Caco-2 (cell line): Measurements from ENCODE around the gene WWOX. TPM values are rescaled to one million over a fixed set of nuclear protein-coding genes. Genes with fewer than 3 reads are reported as not detected.

Source experiments
- BruUV-seq: library from RNA; stranded (reverse); fragments of 400-500 nt; replicated peaks from 2 replicates; lab custom pipeline; 2021; lab: Mats Ljungman, UMichigan
- CTCF ChIA-PET: fragments of 300-600 bp; sonication (Branson Sonifier 250); formaldehyde crosslinking; loops from one replicate; lab custom pipeline; 2022; ENCODE audit warnings: antibody characterized with exemption; lab: Charles Lee
- POLR2A ChIA-PET: fragments of 300-600 bp; sonication (Branson Sonifier 250); formaldehyde crosslinking; loops from one replicate; lab custom pipeline; 2022; ENCODE audit warnings: antibody characterized with exemption; lab: Charles Lee
- DNase-seq, 2 experiments: peaks; one replicate each; pipeline versions ENCODE4 v3.0.0 to v3.0.0-alpha.2; 2020 to 2022
- H3K27me3 ChIP-seq: replicated peaks from 2 replicates; pipeline ENCODE4 v1.6.0; 2011; ENCODE audit warnings: low read length; ENCODE audit not compliant: control insufficient read depth, insufficient read depth
- H3K36me3 ChIP-seq: 2 replicates; pipeline ENCODE4 v1.5.1; 2011; ENCODE audit warnings: low read length; ENCODE audit not compliant: control insufficient read depth, insufficient read depth
- H3K4me1 ChIP-seq: fragments of 250-450 bp; sonication (Bioruptor Pico); 2 replicates; pipeline ENCODE4 v1.5.1; 2020; ENCODE audit warnings: mild to moderate bottlenecking
- H3K4me3 ChIP-seq: 2 replicates; pipeline ENCODE4 v1.5.1; 2011; ENCODE audit warnings: low read depth, mild to moderate bottlenecking, control low read depth, low read length
- H3K9me3 ChIP-seq: fragments of 250-450 bp; sonication (Bioruptor Pico); 2 replicates; pipeline ENCODE4 v1.5.1; 2020; ENCODE audit warnings: mild to moderate bottlenecking, moderate library complexity
- H3K27ac Mint-ChIP-seq: one replicate; pipeline ENCODE4 v1.8.0; 2022; ENCODE audit warnings: mixed read lengths; ENCODE audit not compliant: unreplicated experiment
- H3K27me3 Mint-ChIP-seq: one replicate; pipeline ENCODE4 v1.8.0; 2022; ENCODE audit warnings: mixed read lengths; ENCODE audit not compliant: insufficient read depth, unreplicated experiment
- H3K36me3 Mint-ChIP-seq: one replicate; pipeline ENCODE4 v1.8.0; 2022; ENCODE audit warnings: mild to moderate bottlenecking, mixed read lengths; ENCODE audit not compliant: insufficient read depth, unreplicated experiment
- H3K4me1 Mint-ChIP-seq: one replicate; pipeline ENCODE4 v1.8.0; 2022; ENCODE audit warnings: low read depth, mixed read lengths; ENCODE audit not compliant: unreplicated experiment
- H3K4me3 Mint-ChIP-seq: one replicate; pipeline ENCODE4 v1.8.0; 2022; ENCODE audit warnings: mild to moderate bottlenecking, moderate library complexity, mixed read lengths; ENCODE audit not compliant: unreplicated experiment
- H3K9me3 Mint-ChIP-seq: one replicate; pipeline ENCODE4 v1.8.0; 2022; ENCODE audit warnings: mixed read lengths; ENCODE audit not compliant: unreplicated experiment
- intact Hi-C: fragments of 100-400 bp; cut with micrococcal nuclease; formaldehyde crosslinking; loops from one replicate; pipeline ENCODE4 v1.10.0; 2022; ENCODE audit not compliant: unreplicated experiment
- total RNA-seq: library from RNA; stranded (reverse); gene quantifications from 2 replicates; pipeline ENCODE4 v1.2.3, GENCODE V29; 2022
- TF ChIP-seq, protein P1 (sequence below), 2 experiments: fragments of 200-600 bp in 1 of 2; IDR thresholded peaks; 1 replicate in 1 of 2; 2 replicates in 1 of 2; pipeline versions ENCODE4 v1.5.1 to v1.8.0; 2011 to 2022; ENCODE audit warnings: antibody characterized with exemption in 1 of 2, control low read depth in 1 of 2, inconsistent platforms in 1 of 2, low read depth in 1 of 2, low read length in 1 of 2, mild to moderate bottlenecking in 1 of 2, moderate library complexity in 1 of 2; ENCODE audit not compliant: insufficient read depth in 1 of 2, severe bottlenecking in 1 of 2, unreplicated experiment in 1 of 2

WWOX gene
- total RNA-seq, 1 experiment from 2014 or later, result 45.0 TPM

DNA sequence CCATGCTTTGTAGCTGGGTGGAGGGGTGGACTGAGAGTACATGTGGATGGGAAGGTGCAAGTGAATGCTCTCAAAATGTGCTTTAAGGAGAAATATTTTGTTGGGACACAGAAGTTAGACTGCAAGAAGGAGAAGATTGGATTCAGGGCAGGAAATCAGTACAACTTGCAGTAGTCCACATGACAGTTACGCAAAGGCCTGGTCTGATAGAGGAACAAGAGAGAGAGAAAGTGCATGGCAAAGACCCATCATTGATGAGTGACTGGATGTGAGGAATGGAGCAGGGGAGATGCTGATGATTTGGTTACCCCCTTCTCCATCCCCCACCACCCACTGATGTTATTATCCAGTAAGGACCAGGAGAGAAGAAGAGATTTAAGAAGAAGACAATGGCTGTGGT lies 1028.3 kb downstream of the WWOX start:
- CTCF ChIA-PET, result no interaction called here
- H3K9me3 Mint-ChIP-seq, result no peaks in the 10 kb centered on the region
- H3K36me3 Mint-ChIP-seq, result no peaks in the 10 kb centered on the region
- POLR2A ChIA-PET, result no interaction called here
- Histone ChIP-seq H3K4me1 (no peaks in the 10 kb centered on the region), H3K9me3 (peaks cover 4% of the 10 kb centered on the region; the same call in 1 of the 2 replicates), H3K36me3 (no peaks in the 10 kb centered on the region), H3K27me3 (no peaks in the 10 kb centered on the region), H3K4me3 (no peak overlapping the region)
- no peak overlapping the region for H3K4me3 Mint-ChIP-seq
- H3K27ac Mint-ChIP-seq, result no peak overlapping the region
- TF ChIP-seq, protein P1, sequence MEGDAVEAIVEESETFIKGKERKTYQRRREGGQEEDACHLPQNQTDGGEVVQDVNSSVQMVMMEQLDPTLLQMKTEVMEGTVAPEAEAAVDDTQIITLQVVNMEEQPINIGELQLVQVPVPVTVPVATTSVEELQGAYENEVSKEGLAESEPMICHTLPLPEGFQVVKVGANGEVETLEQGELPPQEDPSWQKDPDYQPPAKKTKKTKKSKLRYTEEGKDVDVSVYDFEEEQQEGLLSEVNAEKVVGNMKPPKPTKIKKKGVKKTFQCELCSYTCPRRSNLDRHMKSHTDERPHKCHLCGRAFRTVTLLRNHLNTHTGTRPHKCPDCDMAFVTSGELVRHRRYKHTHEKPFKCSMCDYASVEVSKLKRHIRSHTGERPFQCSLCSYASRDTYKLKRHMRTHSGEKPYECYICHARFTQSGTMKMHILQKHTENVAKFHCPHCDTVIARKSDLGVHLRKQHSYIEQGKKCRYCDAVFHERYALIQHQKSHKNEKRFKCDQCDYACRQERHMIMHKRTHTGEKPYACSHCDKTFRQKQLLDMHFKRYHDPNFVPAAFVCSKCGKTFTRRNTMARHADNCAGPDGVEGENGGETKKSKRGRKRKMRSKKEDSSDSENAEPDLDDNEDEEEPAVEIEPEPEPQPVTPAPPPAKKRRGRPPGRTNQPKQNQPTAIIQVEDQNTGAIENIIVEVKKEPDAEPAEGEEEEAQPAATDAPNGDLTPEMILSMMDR (IDR thresholded peaks at IDR 0.05; ENCODE audit: insufficient read depth in 1 of 2, low read depth in 1 of 2, low read length in 1 of 2, severe bottlenecking in 1 of 2, unreplicated experiment in 1 of 2), result no peak
- peaks cover 2% of the 10 kb centered on the region for H3K27me3 Mint-ChIP-seq
- BruUV-seq, result no TSS peak
- H3K4me1 Mint-ChIP-seq, result no peaks in the 10 kb centered on the region
- DNase-seq, result no peak
- intact Hi-C loops, result no loop called here

DNA sequence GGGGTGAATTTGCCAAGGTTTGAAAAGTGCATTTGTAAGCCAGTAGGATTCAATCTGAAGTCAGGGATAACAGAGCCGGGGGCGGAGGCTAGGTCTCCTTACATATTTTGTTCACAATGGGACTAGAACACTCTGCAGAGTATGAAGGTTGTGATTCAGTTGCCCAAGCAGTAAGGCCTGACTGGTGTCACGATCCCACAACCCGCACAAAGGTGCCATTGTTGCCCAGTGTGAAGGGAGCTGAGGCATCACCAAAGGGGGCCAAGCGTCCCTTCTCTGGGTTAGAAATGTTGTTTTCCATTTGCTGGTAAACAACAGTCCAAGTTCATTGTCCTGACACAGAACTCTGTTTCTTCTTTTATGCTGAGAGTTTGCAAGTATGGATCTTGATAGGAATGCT lies 1029.3 kb downstream of the WWOX start:
- Mint-ChIP-seq H3K36me3 (no peaks in the 10 kb centered on the region), H3K4me1 (no peaks in the 10 kb centered on the region), H3K4me3 (no peak overlapping the region), H3K9me3 (no peaks in the 10 kb centered on the region), H3K27ac (no peak overlapping the region), H3K27me3 (peaks cover 2% of the 10 kb centered on the region)
- ChIA-PET POLR2A (no interaction called here), CTCF (no interaction called here)
- Histone ChIP-seq H3K9me3 (peaks cover 4% of the 10 kb centered on the region; the same call in 1 of the 2 replicates), H3K27me3 (no peaks in the 10 kb centered on the region), H3K36me3 (no peaks in the 10 kb centered on the region), H3K4me3 (no peak overlapping the region), H3K4me1 (no peaks in the 10 kb centered on the region)
- intact Hi-C loops, result no loop called here
- no TSS peak for BruUV-seq
- no peak for DNase-seq
- TF ChIP-seq, protein P1 (IDR thresholded peaks at IDR 0.05; ENCODE audit: insufficient read depth in 1 of 2, low read depth in 1 of 2, low read length in 1 of 2, severe bottlenecking in 1 of 2, unreplicated experiment in 1 of 2), result no peak

- CTCF ChIA-PET, result no interaction called here
- BruUV-seq, result no TSS peak
These were observed 1031.2 kb downstream of the WWOX start for GRCh38 chr16:79130616-79131015.

More at GRCh38 chr16:79130616-79131015, 1031.2 kb downstream of the WWOX start:
- Mint-ChIP-seq H3K36me3 (no peaks in the 10 kb centered on the region), H3K4me1 (peaks cover 9% of the 10 kb centered on the region), H3K4me3 (no peak overlapping the region), H3K9me3 (no peaks in the 10 kb centered on the region), H3K27ac (no peak overlapping the region), H3K27me3 (peaks cover 2% of the 10 kb centered on the region)
- no peak overlapping the region for H3K4me3 ChIP-seq
- H3K36me3 ChIP-seq, result no peaks in the 10 kb centered on the region
- peaks cover 4% of the 10 kb centered on the region; the same call in 1 of the 2 replicates for H3K9me3 ChIP-seq
- H3K4me1 ChIP-seq, result no peaks in the 10 kb centered on the region
- POLR2A ChIA-PET, result no interaction called here
- intact Hi-C loops, result no loop called here
- TF ChIP-seq, protein P1 (IDR thresholded peaks at IDR 0.05; ENCODE audit: insufficient read depth in 1 of 2, low read depth in 1 of 2, low read length in 1 of 2, severe bottlenecking in 1 of 2, unreplicated experiment in 1 of 2), result no peak
- H3K27me3 ChIP-seq, result no peaks in the 10 kb centered on the region
- DNase-seq, result no peak
